NCI-H82 treated with DMSO at 0.1 percent for 48 hours (cell line): Measurements from ENCODE around the gene PPL.
"Not testable (repeated sequence)": the region's sequence is repeated elsewhere in the genome, so short reads cannot be mapped to it uniquely, and the experiment has no call there.

Experiments
- DNase-seq: peaks from one replicate; lab custom pipeline; 2025; ENCODE audit not compliant: unreplicated experiment; lab: John Stamatoyannopoulos, UW

Gene PPL

DNA sequence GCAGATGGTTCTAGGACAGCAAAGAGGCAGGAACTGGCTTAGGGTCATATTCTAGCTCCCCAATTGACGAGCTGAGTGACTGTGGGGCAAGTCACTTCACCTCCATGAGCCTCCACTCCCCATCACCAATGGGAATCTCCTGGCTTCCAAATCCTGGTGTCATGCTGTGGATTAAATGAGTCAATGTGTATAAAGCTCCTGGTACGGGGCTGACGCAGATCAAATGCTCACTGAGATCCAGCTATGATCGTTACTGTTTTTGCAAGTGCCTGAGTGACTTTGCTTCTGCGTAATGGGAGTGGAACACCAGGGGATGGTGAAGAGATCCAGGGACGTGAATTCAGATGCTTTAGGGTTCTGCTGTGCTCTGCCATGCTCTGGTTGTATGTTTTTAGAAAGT, 23.6 kb upstream of the PPL start:
- DNase-seq = no peak

DNA sequence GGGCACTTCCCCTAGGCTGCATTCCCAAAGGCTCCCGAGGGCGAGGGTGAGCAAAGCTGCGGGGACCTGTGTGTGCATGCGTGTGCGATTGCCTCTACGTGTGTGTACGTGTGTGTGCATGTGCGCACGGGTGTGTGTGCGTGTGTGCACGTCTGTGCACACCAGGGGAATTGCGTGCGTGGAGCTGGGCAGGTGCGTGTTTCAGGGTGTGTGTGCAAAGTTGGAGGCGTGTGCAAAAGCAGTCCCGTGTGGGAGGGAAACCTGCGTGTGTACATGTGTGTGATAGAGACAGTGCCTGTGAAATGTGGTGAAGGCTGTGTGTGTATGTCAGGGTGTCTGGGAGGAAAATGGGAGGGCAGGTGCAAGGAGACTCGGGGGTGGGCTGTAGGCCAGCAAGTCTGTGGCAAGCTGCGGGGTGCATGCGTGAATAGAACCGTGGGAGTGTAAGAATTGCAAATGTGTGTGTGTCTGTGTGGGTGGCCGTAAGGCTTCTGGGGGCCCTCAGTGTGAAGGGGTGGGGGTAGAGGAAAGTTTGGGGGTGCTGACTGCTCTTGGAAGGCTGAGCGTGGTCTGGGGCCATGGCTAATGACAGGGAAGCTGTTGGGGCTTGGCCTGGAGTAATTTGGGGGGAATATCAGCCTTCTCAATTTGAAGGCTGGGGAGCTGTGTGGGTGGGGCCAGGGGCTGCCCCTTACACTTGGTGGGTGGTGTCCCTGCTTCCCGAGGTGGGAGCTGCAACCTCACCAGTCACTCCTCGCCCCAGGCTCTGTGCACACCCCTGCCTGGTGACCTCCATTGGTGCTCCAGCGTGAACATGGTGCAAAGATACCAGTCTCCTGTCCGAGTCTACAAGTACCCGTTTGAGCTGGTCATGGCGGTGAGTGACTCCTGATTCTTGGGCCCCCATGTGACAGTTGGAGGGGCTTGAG, 21.8 kb upstream of the PPL start:
- no peak for DNase-seq

DNA sequence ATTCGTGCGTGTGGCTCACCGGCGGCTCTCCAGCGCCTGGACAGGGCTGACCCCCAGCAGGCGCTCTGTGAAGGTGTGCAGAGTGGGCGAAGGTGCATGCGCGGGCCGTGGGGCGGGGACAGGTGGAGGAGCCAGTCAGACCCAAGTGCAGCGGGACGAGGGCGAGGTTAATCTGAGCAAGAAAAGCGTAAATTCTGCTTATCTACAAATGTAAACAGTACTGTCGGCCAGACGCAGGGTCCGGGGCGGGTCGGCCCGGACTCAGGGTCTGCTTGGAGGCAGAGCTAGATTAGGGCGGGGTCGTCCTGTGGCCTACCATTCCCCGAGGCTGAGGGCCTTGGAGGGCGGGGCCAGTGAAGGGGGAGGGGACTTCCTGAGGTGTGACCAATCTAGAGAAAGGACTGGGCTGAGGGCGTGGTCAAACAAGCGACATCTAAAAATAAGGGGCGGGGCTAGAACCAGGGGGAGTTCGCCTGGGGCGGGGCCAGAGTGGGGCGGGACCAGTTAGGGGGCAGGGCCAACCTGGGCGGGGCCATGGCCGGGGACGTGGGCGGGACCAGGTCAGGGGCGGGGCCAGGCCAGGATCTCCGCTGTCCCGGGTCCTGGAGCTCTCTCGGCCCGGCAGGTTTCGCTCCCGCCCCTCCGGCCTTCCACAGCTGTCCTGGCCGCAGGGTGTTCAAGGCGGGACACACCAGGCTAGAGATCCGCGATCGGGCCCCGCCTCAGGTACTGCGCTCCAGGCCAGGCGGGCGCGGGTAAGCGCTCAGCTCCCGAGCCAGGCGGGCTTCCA, 21.0 kb upstream of the PPL start, which contains the start of gene SEC14L5:
Gene SEC14L5 (plus strand): TSS at position 611 of the 790 bp plus-strand sequence. CDS start 994 bp downstream, outside the sequence.
- DNase-seq = peak; percentile 98

DNA sequence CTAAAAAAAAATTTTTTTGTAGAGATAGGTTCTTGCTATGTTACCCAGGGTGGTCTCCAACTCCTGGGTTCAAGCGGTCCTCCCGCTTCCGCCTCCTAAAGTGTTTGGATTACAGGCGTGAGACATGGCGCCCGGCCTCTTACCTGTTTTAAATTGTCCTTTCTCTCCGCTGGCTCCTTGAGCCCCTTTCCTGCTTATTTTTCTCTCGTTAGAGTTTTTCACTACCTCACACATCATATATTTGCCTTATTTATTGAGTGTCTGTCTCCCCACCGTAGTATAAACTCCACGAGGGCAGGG, 20.4 kb upstream of the PPL start:
- DNase-seq = no peak

DNA sequence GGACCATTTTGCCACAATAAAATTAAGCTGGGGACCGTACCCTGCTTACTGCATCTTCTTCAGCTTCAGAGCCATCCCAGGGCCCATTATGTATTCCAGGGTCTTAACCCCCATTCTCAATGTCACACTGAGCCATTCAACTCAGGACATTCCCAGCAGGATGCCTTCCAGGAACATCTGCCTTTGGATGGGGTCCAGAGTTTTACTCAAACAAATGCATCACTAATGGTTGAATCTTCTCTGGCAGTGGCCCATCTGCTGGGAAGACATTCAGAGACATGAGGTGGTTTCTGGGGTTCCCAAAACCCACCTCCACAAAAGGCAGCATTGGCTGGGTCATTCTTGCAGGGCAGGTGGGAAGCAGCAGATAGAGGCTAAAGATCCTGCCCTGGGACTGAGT, 17.8 kb upstream of the PPL start:
- DNase-seq = no peak

DNA sequence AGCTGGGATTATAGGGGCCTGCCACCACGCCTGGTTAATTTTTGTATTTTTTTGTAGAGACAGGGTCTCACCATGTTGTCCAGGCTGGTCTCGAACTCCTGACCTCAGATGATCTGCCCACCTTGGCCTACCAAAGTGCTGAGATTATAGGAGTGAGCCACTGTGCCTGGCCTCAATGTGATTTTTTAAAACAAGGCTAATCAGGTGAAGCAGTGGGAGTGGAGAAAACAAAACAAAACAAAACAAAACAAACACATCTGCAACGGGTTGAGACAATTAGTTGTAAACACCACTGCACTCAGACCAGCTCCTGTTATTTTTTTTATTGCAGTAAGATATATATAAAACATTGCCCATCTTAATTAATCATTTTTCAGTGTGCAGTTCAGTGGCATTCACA, 14.6 kb upstream of the PPL start:
- not testable (repeated sequence) for DNase-seq

DNA sequence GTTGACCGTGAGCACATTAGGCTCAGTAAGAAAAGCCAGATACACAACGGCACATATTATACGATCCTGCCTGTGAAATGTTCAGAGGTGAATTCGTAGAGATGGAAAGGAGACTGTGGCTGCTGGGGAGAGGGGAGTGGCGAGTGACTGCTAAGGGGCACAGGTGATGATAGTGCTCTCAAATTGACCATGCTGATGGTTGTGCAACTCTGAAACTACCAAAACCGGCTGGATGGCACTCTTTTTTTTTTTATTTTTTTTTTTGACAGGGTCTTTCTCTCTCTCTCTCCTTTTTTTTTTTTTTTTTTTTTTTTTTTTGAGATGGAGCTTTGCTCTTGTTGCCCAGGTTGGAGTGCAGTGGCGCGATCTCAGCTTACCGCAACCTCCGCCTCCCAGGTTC, 13.0 kb upstream of the PPL start:
- no peak for DNase-seq

DNA sequence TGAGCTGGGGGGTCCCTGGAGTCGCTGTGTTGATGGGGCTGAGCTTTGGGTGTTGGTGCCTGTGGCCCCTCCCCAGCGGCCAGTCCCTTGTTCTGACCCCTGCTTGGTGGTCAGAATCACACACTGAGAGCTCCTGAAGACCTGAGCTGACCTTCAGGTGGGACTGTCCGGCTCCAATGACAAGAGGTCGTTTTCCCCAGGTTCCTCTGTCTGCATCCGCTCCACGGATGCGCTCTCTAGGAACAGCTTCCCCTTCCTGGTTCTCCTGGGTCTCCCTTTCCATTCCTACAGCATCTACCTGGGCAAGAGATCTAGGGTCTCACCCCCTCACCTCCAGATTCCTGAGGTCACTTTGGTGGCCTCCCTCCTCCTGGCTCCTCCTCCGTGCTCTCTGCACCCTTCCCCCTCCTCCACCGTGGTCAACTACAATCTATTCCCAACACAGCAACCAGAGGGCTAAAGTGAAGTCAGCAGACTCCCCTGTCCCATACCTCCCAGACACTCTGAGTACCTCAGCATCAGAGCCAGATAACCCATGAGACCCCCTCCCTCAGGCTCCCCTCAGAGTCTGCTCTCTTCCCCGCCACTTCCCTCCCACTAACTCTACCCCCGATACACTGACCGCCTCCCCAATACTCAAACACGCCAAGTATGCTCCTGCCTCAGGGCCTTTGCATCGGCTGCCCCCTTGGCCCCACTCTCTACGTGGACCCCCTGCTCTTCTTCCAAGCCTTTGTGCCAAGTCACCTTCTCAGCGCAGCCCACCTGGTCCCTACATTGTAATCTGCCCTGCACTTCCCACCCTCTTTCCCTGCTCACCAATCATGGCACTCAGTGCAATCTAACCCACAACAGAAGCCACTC, 12.2 kb upstream of the PPL start:
- DNase-seq = no peak

DNA sequence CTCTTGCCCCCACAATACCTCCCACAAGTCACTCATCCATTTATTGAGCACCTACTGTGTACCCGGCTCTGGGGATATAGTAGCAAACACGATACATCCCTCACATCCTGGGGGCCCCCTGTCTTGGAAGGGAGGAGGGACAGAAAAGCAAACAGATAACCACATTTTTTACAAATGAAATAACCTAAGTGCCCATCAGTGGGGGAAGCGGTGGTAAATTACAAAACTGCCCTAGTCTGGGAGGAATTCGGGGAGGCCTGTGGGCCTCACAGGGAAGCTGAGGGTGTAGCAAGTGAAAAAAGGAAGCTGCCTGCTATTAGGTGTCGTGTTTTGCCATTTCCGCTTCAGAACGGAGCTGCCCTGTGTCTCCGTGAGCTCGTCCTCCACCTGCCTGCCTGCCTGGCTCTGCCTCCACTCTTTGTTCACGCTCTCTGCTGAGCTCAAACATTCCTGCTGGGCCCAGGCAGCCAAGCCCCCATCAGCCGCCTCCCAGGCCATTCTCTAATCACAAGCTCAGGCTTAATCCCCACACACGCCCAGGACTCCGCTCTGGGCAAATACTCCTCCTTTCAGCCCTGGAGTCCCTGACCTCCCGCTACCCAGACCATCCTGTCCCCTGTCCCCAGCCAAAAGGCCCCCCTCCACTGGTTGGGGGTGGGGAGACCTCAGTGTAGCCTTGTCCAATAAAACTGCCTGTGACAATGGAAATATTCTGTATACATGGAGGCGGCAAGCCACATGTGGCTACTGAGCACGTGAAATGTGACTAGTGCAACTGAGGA, 11.0 kb upstream of the PPL start:
- DNase-seq = peak; percentile 73

DNA sequence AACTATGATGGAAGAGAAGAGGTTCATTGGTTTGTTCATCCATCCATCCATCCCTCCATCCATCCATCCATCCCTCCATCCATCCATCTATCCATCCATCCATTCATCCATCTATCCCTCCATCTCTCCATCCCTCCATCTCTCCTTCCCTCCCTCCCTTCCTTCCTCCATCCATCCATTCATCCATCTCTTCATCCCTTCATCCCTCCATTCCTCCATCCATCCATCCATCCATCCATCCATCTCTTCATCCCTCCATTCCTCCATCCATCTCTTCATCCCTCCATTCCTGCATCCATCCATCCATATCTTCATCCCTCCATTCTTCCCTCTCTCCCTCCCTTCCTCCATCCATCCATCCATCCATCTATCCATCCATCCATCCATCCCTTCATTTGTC, 10.0 kb upstream of the PPL start:
- DNase-seq = no peak

DNA sequence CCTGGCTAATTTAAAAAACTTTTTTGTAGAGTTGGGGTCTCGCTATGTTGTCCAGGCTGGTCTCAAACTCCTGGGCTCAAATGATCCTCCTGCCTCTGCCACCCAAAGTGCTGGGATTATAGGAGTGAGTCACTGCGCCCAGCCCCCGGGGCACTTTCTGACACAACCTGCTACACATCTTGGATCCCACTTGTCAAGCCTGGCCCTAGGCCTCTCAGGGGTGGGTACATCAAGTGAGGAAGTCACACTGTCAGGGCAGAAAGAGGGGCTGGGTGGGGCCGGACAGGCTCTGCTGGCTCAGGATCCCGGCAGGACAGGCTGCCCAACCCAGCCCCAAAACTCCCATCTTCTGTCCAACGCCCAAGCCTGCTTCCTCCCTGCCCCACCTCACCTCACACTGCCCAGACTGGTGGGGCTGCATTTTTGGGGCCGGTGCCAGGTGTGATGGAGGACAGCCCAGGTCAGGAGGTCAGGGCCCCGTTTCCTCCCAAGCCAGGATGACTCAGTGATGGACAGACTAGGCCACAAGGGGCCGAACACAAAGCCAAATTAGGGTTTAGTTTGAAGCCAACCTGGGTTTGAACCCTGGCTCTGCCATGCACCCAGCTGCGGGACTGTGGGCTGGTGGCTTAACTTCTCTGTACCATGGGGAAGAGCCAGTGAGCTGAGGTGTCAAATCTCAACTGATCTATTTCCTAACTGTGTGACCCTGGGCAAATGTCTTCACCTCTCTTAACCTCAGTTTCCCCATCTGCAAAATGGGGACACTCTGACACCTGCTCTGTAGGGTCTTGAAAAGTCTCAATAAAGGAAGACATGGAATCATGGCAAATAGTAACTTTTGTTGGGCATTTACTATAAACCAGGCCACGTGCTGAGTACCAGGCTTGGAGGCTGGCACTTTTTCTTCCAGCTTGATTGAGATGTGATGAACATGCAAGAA, 8.9 kb upstream of the PPL start:
- DNase-seq = no peak

DNA sequence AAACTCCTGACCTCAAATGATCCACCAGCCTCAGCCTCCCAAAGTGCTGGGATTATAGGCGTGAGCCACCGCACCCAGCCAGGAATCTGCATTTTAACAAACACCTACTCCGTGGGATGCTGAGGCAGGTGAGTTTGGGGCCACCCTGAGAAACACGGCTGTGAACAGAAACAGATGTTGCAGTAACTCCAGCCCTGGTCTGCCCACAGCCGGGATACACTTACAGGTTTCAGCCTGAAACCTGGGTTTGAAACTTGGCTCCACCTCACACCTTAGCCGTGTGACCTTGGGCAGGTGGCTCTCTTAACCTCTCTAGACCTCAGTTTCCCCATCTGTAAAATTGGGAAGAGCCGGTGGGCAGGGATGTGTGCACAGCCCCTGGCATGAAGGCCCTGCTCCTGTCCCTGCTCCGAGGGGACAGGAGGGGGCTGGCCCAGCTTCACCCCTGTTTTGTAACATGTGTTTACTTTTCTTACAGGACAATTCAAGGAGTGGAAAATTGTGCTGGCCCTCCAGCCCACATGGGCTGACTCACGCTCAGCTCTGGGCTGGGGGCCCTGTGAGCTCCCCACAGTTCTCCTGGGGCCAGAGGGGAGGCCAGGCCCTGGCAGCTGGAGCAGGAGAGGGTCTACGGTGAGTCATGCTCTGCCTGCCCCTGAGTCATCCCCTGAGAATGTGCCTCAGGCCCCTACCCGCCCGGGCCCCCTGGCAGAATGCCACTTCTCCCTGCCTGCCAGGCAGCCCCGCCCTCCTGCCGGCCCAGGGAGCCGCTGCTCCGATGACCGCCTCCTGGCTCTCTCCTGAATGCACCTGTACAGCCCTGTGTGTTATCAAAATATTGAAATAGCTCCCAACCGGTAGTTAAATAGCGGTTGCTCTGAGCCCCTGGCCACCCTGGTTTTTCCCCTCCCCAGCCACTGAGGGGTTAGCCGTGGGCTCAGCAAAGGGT, 7.7 kb upstream of the PPL start:
- no peak for DNase-seq

DNA sequence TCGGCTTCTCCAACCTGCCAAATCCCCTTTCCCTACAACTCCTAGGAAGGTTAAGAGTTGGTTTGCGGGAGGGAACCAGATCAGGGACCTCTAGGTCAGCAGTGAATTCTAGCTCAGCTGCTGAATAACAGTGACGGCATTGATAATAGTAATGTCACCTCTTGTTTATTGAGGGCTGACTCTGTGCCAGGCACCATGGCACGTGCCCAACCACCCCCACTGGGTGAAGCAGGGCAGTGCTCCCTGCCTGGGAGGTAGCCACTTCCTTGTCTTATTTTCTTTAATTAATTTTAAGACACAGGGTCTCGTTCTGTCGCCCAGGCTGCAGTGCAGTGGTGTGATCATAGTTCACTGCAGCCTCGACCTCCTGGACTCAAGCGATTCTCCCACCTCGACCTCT, 5.5 kb upstream of the PPL start:
- no peak for DNase-seq

DNA sequence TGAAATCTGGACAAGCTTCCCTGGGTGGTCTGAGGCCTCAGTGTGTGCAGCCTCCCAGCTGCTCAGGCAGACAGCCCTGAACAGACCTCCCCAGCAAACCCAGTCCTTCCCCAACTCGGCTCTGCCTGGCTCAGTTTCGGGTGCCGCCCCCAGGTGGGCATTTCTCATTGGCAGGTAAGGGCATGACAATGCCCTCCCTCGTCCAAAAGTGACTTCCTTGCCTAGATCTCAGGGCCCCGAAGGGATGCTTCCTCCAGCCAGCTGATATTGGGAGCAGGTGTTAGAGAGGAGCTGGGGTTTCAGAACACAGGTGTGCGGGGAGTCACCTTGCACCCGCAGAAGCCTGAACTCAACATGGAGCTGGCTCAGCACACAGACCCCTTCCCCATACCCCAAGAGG, 3.8 kb upstream of the PPL start:
- no peak for DNase-seq

DNA sequence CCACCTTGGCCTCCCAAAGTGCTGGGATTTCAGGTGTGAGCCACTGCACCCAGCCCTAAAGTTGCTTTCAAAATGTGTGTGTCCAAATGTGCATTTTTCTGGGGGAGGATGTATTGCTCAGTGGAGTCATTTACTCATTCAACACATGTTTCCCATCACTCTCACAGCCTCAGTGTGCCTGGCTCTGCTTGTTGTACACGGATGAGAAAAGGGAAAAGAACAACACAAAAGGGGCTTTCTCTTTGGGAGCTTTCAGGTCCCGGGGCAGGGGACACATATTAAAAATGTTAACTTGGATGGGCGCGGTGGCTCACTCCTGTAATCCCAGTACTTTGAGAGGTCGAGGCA, 1.7 kb upstream of the PPL start:
- DNase-seq = no peak

DNA sequence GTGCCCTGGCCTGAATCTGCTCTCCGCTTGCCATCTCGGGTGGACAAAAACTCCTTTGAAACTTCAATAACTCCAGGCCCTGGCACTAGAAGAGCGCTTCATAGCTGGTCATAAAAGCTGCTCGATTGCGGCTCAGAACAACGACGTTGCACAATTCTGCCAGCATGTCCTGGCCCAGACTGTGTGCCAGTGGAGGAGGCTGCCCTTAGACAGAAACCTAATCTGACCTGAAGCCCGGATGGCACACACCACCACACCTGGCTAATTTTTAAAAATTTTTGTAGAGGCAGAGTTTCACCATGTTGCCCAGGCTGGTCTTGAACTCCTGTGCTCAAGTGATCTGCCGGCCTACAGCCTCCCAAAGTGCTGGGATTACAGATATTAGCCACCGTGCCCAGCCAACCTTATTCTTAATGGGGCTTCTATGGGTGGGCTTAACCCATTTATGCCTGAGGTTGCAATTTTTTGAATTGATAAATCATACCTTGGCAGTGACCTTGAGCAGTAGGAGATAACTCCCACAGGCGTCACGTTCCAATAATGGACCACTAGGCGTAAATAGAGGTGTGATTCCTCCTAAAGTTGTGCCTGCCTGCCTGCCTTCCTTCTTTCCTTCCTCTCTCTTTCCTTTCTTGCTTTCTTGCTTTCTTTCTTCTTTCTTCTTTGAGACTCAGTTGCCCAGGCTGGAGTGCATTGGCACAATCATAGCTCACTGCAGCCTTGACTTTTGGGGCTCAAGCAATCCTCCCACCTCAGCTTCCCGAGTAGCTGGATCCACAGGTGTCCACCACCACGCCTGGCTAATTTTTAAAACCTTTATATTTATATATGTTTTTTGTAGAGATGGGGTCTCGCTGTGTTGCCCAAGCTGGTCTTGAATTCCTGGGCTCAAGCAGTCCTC, 1.1 kb upstream of the PPL start:
- DNase-seq = no peak

DNA sequence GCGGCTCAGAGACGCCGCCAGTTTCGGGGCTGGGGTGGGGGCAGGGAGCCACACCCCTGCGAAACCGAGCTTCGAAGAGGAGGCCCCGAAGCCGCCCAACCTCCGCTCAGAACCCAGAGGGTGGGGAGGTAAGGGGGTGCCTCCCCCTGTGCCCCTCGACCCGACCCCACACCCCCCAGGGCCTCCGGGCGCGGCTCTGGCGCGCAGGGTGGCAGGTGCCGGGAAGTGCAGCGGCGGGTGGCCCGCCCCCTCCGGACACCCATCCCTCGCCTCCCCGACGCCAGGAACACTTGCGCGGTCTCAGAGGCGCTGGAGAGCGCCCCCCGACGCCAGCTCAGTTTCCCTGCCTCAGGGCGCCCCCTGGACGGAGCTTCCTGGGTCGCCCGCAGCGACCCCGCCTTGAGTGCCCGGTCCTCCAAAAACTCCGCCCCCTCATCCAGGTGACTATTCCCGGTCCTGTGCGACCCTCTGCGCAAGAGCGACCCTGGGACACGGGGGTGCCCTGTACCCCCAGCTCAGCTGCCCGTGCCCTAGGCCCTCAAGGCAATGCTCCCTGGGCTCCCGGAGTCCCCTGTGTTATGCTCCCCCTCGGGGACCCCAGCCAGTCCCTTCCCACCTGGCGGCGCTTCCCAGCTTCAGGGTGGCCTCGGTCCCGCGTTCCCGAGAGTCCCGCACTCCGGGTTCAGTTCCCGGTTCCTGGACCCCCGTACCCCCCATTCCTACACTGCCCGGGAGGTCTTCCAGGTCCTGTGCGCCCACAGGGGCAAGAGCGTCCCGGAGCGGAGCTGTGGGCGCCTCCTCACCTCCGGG, 562 bp downstream of the PPL start:
- no peak for DNase-seq
